IPS DF 4.7 (cell line): Measurements from ENCODE around the gene RTN4.
"Not testable (repeated sequence)": the region's sequence is repeated elsewhere in the genome, so short reads cannot be mapped to it uniquely, and the experiment has no call there.

Experiments
- DNase-seq: peaks from one replicate; pipeline ENCODE4 v3.0.0-alpha.2; 2013; ENCODE audit warnings: low spot score; ENCODE audit errors: extremely low read depth

Gene RTN4

GRCh38 chr2:55010915-55011314, 39.3 kb downstream of the RTN4 start:
- DNase-seq = no peak

GRCh38 chr2:55010149-55010591, 40.1 kb downstream of the RTN4 start:
- DNase-seq = no peak

- DNase-seq = no peak
These were observed 40.8 kb downstream of the RTN4 start for GRCh38 chr2:55009277-55010060.

- no peak for DNase-seq
These were observed 43.9 kb downstream of the RTN4 start for GRCh38 chr2:55006306-55006705.

GRCh38 chr2:55003706-55004639, 46.3 kb downstream of the RTN4 start:
- DNase-seq = no peak

- no peak for DNase-seq
These were observed 48.5 kb downstream of the RTN4 start for GRCh38 chr2:55001716-55002115.

GRCh38 chr2:55000341-55000740, 49.9 kb downstream of the RTN4 start:
- DNase-seq = no peak

GRCh38 chr2:54999182-54999581, 51.1 kb downstream of the RTN4 start:
- no peak for DNase-seq

GRCh38 chr2:54997826-54998225, 52.4 kb downstream of the RTN4 start:
- DNase-seq = no peak

- no peak for DNase-seq
These were observed 54.7 kb downstream of the RTN4 start for GRCh38 chr2:54995553-54995952.

- not testable (repeated sequence) for DNase-seq
These were observed 59.6 kb downstream of the RTN4 start for GRCh38 chr2:54990694-54991093.

GRCh38 chr2:54988612-54989011, 61.6 kb downstream of the RTN4 start:
- no peak for DNase-seq

GRCh38 chr2:54986264-54986663, 64.0 kb downstream of the RTN4 start:
- no peak for DNase-seq

- no peak for DNase-seq
These were observed 65.8 kb downstream of the RTN4 start for GRCh38 chr2:54984476-54984875.

GRCh38 chr2:54983345-54984220, 66.7 kb downstream of the RTN4 start:
- DNase-seq = no peak

- DNase-seq = no peak
These were observed 68.9 kb downstream of the RTN4 start for GRCh38 chr2:54981385-54981784.

- no peak for DNase-seq
These were observed 70.8 kb downstream of the RTN4 start for GRCh38 chr2:54979321-54980044.

- no peak for DNase-seq
These were observed 73.1 kb downstream of the RTN4 start for GRCh38 chr2:54977149-54977548.

- DNase-seq = no peak
These were observed 74.4 kb downstream of the RTN4 start for GRCh38 chr2:54975598-54976492.

- no peak for DNase-seq
These were observed 75.1 kb downstream of the RTN4 start for GRCh38 chr2:54975175-54975574.
